Muscle layer of colon (tissue), 2 donors: Measurements from ENCODE around the gene THOC3.
"Not testable (repeated sequence)": the region's sequence is repeated elsewhere in the genome, so short reads cannot be mapped to it uniquely, and the experiment has no call there.

Experiments used
- H3K27ac ChIP-seq: one replicate; pipeline ENCODE4 v1.7.0; 2013; ENCODE audit warnings: low read depth, mild to moderate bottlenecking, low read length, moderate library complexity
- H3K27me3 ChIP-seq, 2 donors: one replicate each; pipeline ENCODE4 v1.7.0; 2013; ENCODE audit warnings: low read length in 2 of 2, mild to moderate bottlenecking in 2 of 2; ENCODE audit not compliant: insufficient read depth in 2 of 2, control insufficient read depth in 1 of 2
- H3K36me3 ChIP-seq: one replicate; pipeline ENCODE4 v1.7.0; 2013; ENCODE audit warnings: mild to moderate bottlenecking, low read length; ENCODE audit not compliant: insufficient read depth
- H3K4me1 ChIP-seq: one replicate; pipeline ENCODE4 v1.7.0; 2013; ENCODE audit warnings: mild to moderate bottlenecking, low read length; ENCODE audit not compliant: insufficient read depth
- H3K4me3 ChIP-seq, 2 donors: one replicate each; pipeline ENCODE4 v1.7.0; 2013; ENCODE audit warnings: low read length in 2 of 2, low read depth in 1 of 2, mild to moderate bottlenecking in 1 of 2, moderate library complexity in 1 of 2
- H3K9ac ChIP-seq: one replicate; pipeline ENCODE4 v1.7.0; 2013; ENCODE audit warnings: low read length
- H3K9me3 ChIP-seq: one replicate; pipeline ENCODE4 v1.7.0; 2013; ENCODE audit warnings: mild to moderate bottlenecking, low read length
- donor health status: abdominal sarcoma.
- donor health status: Adenocarcinoma of cecum.

The THOC3 gene

DNA sequence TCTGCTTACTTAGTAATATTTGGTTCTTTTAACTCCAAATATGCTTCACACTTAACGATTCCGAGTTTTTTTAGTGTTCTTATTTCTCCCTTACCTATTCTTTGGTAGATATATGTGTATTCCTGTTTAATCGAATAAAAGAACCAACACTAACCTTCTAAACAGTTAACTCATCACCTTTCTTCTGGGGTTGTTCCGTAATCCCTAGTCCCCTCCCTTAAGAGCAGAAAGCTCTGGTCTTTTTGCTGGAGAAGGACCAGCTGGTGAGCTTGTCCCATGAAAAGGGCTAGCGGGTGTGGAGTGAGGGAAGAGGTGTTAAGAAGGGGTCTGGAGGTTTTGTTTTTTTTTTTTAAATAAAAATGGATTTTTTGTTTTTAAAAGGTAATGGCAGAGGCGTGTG is 266 bp upstream of the THOC3 start:
- not testable (repeated sequence) for H3K27me3 ChIP-seq, H3K27ac ChIP-seq, H3K9ac ChIP-seq, H3K4me1 ChIP-seq, H3K36me3 ChIP-seq, H3K9me3 ChIP-seq
- H3K4me3 ChIP-seq, result peak overlapping the region in 1 of 2 donors; percentile 41

DNA sequence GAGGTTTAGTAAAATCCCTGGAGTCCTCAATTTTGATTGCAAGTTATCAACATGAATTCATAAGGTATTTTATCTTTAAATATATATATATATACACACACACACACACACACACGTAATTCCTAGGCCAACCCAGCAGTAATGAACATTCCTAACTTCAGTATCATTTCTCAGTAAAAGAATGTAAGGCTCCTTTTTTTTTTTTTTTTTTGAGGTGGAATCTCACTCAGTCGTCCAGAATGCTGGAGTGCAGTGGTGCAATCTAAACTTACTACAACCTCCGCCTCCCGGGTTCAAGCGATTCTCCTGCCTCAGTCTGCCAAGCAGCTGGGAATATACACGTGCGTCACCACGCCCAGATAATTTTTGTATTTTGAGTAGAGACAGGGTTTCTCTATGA is 5.8 kb downstream of the THOC3 start:
- H3K9me3 ChIP-seq, H3K4me3 ChIP-seq, H3K27ac ChIP-seq, H3K36me3 ChIP-seq, H3K27me3 ChIP-seq, H3K9ac ChIP-seq, H3K4me1 ChIP-seq: not testable (repeated sequence)

DNA sequence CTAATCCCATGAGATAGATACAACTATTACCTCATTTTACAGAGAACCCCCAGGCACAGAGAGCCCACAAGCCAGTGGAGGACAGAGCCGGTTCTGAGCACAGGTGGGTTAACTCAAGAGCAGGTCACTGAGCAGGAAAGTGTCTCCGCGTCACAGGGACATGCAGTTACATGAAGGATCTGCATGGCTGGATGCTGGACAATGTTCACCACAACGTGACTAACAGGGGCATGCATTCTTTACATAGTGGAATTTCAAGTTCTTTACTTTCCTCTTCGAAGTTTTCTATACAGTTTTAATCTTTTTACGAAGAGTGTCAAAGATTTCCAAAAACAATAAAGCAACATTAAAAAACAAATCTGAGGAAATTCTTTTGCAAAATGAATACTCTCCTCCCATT is 7.9 kb downstream of the THOC3 start:
- H3K9me3 ChIP-seq, H3K27ac ChIP-seq, H3K4me1 ChIP-seq, H3K4me3 ChIP-seq, H3K27me3 ChIP-seq, H3K9ac ChIP-seq, H3K36me3 ChIP-seq: not testable (repeated sequence)

DNA sequence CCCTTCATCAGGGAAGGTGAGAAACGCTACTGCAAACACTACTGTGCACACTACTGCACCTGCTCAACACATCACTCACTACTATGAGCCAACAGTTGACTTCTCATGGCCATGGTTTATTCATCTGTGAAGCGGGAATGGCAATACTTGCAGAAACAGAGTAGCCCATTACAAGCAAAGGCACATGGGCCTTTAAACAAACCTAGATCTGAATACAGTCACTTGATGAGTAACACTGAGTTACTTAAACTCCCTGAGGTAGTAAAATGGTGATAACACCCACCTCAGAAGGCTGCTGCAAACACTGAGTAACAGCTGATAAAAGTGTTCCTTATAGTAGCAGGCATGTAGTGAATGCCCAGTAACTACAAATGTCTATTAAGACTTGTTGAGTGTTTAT is 9.6 kb downstream of the THOC3 start:
- H3K27me3 ChIP-seq, H3K4me3 ChIP-seq, H3K9ac ChIP-seq, H3K9me3 ChIP-seq, H3K4me1 ChIP-seq, H3K27ac ChIP-seq, H3K36me3 ChIP-seq: not testable (repeated sequence)

DNA sequence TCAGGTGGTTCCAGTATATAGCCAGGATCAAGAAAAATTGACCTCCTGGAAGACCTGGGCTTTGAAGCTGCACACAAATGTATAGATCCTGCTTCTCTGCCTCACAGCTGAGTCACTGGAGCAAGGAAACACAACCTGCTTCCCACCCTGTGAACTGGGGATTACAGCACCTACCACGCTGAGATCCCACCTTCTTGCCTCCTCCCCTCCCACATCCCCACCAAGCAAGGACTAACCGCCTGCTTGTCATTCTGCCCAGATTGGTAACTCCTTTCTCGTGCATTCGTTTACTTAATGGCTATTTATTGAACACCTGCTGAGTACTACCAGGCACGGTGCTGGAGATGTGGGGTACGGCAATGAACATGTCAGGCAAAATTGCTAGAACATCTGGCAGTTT is 14.0 kb downstream of the THOC3 start:
- H3K27me3 ChIP-seq, H3K9me3 ChIP-seq, H3K27ac ChIP-seq, H3K4me3 ChIP-seq, H3K36me3 ChIP-seq, H3K9ac ChIP-seq, H3K4me1 ChIP-seq: not testable (repeated sequence)

DNA sequence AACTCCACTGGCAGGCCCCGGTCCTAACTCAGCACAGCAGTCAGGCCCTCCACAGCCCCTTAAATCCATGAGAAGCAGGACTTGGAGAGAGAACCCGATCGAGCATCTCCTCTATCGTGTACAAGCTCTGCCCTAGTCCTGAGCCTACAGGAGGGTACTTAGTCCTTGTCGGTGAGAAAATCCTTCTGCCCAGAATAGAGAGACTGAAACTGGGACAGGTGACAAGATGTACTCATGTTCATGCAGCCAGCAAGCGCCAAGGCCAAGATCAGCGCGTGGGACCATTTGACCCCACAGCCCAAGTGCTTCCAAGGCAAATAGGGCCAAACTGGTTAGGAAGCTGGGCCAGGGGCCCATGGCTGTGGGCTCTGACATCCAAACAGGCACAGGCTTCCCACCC is 15.3 kb downstream of the THOC3 start:
- not testable (repeated sequence) for H3K36me3 ChIP-seq, H3K27me3 ChIP-seq, H3K4me1 ChIP-seq, H3K27ac ChIP-seq, H3K4me3 ChIP-seq, H3K9ac ChIP-seq, H3K9me3 ChIP-seq

DNA sequence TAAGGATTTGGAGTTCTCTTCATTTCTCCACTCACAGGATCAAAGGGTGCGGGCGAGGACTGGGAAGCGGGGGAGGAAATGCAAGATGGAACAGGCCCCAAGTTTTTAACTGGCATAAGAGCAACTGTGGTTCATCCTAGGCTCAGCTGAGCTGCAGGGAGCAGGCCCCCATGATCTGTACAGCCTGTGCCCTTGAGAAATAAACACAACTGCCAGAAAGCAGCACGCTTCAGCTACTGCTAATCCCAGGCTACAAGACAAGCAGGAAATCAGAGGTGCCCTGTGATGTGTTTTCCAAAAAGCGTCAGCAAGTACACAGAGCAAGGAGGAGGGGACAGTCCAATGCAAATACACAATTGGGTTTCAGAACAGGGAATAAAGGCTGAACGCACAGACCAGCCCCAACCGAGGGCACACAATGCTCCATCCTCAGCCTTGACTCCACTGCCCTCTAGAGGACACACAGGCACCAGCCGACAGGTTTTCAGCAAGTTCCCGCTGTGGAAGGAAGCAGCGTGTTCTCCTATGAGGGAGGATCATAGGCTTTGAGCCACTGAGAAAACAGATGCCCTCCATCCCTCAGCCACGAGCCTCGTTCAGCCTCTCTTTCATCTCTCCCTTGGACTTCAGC is 16.7 kb downstream of the THOC3 start:
- not testable (repeated sequence) for H3K9me3 ChIP-seq

DNA sequence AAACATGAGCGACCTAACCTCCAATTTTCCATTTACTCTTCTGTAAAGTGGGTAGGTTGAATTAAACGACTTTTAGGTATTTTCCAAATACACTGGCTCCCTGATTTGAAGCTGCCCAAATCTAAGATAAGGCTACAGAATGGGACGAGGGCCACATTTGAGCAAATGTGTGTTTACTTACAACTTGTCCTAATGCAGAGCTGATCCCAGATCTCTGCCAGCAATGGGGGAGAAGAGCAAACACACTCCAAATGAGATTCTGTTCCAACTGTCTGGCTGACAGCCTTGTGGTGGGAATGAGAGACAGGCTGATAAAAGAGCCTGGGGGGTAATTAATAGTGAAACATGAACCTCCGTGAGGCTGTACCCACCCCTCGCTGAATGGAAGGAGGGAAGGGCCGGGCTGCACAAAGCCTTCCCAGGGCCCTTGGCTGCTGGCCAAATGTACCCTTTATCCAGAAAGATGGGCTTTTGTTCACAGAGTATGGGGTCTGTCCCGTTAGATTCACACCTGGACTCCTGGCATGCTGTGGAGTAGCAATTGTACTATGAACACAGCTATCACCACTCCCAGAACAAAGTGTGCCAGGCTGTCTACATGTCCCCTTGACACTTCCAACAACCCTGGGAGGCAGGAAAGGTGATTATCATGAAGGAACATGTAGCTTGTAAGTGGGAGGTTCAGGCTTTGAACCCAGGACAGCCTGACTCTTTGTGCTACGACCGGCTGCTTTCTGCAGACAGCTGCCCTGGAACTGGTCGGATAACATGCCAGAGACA is 19.6 kb downstream of the THOC3 start:
- H3K9me3 ChIP-seq, H3K4me3 ChIP-seq, H3K36me3 ChIP-seq, H3K27me3 ChIP-seq, H3K4me1 ChIP-seq, H3K27ac ChIP-seq, H3K9ac ChIP-seq: not testable (repeated sequence)

More for the DNA sequence above, 16.7 kb downstream of the THOC3 start:
- H3K4me3 ChIP-seq, H3K9ac ChIP-seq, H3K27me3 ChIP-seq, H3K4me1 ChIP-seq, H3K36me3 ChIP-seq, H3K27ac ChIP-seq: not testable (repeated sequence)

DNA sequence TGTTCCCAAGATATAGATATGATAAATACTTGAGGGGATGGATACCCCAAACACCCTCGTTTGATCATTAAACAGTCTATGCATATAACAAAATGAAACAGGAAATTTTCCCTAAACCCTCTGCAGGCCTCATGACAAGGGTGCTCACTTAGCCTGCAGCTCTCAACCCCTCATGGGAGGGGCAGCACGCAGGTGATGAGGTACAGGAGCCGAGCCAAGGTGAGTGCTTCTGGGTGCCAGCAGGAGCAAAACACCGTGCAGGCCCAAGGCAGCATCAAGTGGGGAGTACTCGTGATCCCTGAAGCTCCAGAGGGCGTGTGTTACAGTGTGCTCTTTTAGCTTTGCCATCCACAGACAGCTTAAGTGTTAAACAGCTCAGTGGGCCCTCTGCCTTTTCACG is 24.9 kb downstream of the THOC3 start:
- not testable (repeated sequence) for H3K36me3 ChIP-seq, H3K4me3 ChIP-seq, H3K4me1 ChIP-seq, H3K9me3 ChIP-seq, H3K27ac ChIP-seq, H3K9ac ChIP-seq, H3K27me3 ChIP-seq

DNA sequence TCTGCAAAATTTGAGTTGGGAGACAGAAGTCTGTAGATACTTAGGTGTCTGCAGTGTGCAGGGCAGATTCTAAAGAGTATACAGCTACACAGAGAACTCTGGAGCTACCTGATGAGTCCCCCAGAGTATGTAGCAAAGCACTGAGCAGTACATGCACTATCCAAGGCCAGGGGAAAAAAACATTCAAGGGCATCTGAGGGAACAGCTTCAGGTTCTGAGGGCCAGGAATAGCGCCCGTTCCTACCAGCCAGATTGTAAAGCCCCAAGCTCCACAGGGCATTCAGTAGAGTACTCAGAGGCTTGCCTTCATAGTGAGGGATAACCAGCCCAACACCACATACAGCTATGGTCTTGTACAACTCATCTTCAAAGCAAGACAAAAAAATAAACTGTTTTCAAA is 27.5 kb downstream of the THOC3 start:
- H3K27me3 ChIP-seq, H3K9ac ChIP-seq, H3K4me1 ChIP-seq, H3K9me3 ChIP-seq, H3K27ac ChIP-seq, H3K36me3 ChIP-seq, H3K4me3 ChIP-seq: not testable (repeated sequence)

DNA sequence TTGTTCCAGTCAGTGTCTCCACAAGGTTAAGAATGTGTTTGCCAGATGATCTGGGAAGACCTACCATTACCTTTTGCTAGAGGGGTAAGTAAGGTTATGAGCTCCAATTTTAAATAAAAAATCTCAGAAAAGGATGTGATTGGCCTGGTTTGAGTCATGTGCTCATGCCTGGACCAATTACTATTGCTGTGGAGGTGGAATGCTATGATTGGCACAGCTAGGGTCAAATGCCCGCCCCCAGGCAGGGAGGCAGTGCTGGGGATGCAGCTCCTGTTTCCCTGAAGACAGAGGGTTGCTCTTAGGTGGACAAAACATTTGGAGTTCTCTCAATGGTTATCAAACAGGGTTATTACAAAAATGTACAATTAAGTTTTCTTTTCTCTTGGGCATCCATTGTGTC is 29.6 kb downstream of the THOC3 start:
- H3K36me3 ChIP-seq, H3K9ac ChIP-seq, H3K27me3 ChIP-seq, H3K27ac ChIP-seq, H3K4me3 ChIP-seq, H3K4me1 ChIP-seq, H3K9me3 ChIP-seq: not testable (repeated sequence)

DNA sequence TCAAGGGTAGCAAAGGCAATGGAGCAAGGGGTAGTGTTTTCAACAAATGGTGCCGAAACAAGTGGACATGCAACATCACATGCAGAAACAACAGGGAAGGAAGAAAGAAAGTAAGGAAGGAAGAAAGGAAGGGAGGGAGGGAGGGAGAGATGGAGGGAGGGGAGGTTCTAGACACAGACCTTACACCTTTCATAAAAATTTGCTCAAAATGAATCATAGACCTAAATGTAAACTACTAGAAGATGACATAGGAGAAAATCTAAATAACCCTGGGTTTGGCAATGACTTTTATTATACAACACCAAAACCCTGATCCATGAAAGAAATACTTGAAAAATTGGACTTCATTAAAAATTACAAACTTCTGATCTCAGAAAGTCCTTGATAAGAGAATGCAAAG is 39.4 kb downstream of the THOC3 start:
- H3K27ac ChIP-seq, result not testable (repeated sequence)

More for the DNA sequence above, 39.4 kb downstream of the THOC3 start:
- H3K9me3 ChIP-seq, H3K4me1 ChIP-seq, H3K36me3 ChIP-seq, H3K27me3 ChIP-seq, H3K9ac ChIP-seq, H3K4me3 ChIP-seq: not testable (repeated sequence)
